Small intestine (tissue), 7 donors: Measurements from ENCODE around the gene PDHB. TPM values are rescaled to one million over a fixed set of nuclear protein-coding genes. Genes with fewer than 3 reads are reported as not detected.

ENCODE experiments used
- DNase-seq, 2 donors: peaks; one replicate each; pipeline versions ENCODE4 v3.0.0 to v3.0.0-alpha.2; 2013
- FAIRE-seq: peaks from 2 replicates; lab custom pipeline; 2012; peaks lifted over from hg19 to GRCh38; lab: Jason Lieb, UNC
- H3K27ac ChIP-seq, 3 donors: one replicate each; pipeline ENCODE4 v1.5.1; 2013; ENCODE audit warnings: low read length in 2 of 3, mild to moderate bottlenecking in 2 of 3, control low read depth in 1 of 3, inconsistent platforms in 1 of 3, low read depth in 1 of 3, moderate library complexity in 1 of 3
- H3K27me3 ChIP-seq, 3 donors: one replicate each; pipeline ENCODE4 v1.6.1; 2013; ENCODE audit warnings: low read length in 3 of 3, inconsistent platforms in 1 of 3; ENCODE audit not compliant: control insufficient read depth in 3 of 3, insufficient read depth in 3 of 3
- H3K36me3 ChIP-seq, 3 donors: one replicate each; pipeline ENCODE4 v1.6.1; 2013; ENCODE audit warnings: low read length in 3 of 3, inconsistent platforms in 1 of 3, low read depth in 1 of 3, mild to moderate bottlenecking in 1 of 3, moderate library complexity in 1 of 3; ENCODE audit not compliant: control insufficient read depth in 3 of 3, insufficient read depth in 2 of 3
- H3K4me1 ChIP-seq, 3 donors: one replicate each; pipeline ENCODE4 v1.6.1; 2013; ENCODE audit warnings: low read length in 2 of 3, inconsistent platforms in 1 of 3, low read depth in 1 of 3, mild to moderate bottlenecking in 1 of 3, moderate library complexity in 1 of 3; ENCODE audit not compliant: control insufficient read depth in 3 of 3, insufficient read depth in 2 of 3
- H3K4me3 ChIP-seq, 3 donors: one replicate each; pipeline ENCODE4 v1.5.1; 2013; ENCODE audit warnings: low read length in 3 of 3, control low read depth in 1 of 3, inconsistent platforms in 1 of 3, low read depth in 1 of 3, mild to moderate bottlenecking in 1 of 3, moderate library complexity in 1 of 3
- H3K9me3 ChIP-seq, 2 donors: one replicate each; pipeline ENCODE4 v1.6.1; 2013; ENCODE audit warnings: low read depth in 1 of 2, low read length in 1 of 2; ENCODE audit not compliant: control insufficient read depth in 2 of 2, insufficient read depth in 1 of 2
- WGBS, 3 donors: extraction: QIAGEN DNeasy Blood & Tissue Kit; methylation state at CpG; one replicate each; pipeline ENCODE4 v1.1.7; 2013; 5-methylcytosine and 5-hydroxymethylcytosine counted together
- polyA plus RNA-seq, 4 donors: library from polyadenylated mRNA; stranded (reverse) in 3 of 4; unstranded in 1 of 4; fragments of 200-250 nt in 3 of 4; fragments of 120-200 nt in 1 of 4; gene quantifications; one replicate each; pipeline versions ENCODE4 v1.2.1 to v1.2.3, GENCODE V29; 2013
- donor health status: healthy with polysubstance abuse.
- donor health status: control.
- donor health status: control.
- donor health status: Bipolar disorder and iron deficiency.
- donor health status: healthy.

PDHB gene
- polyA plus RNA-seq, 4 donors = 60.5 to 68.4 (median 64.9) TPM

- no peak for FAIRE-seq
- 41 to 52% (median 43%) methylated on average over 10 of the region's 10 CpGs for WGBS, 3 donors
Observed at GRCh38 chr3:58471025-58471887, 37.6 kb upstream of the PDHB start.

GRCh38 chr3:58470363-58471024 lies 36.9 kb upstream of the PDHB start:
- H3K27ac ChIP-seq = peak overlapping the region in 2 of 3 donors; percentile 53 to 64
- no peaks in the 10 kb centered on the region for H3K36me3 ChIP-seq
- peaks cover 2 to 24% (median 10%) of the 10 kb centered on the region in 3 donors for H3K4me1 ChIP-seq
- H3K27me3 ChIP-seq = no peaks in the 10 kb centered on the region
- no peak overlapping the region for H3K4me3 ChIP-seq
- 51 to 76% (median 66%) methylated on average over 12 of the region's 12 CpGs for WGBS, 3 donors
- FAIRE-seq (no peak), DNase-seq (no peak)
- no peaks in the 10 kb centered on the region for H3K9me3 ChIP-seq

More at GRCh38 chr3:58471025-58471887, 37.6 kb upstream of the PDHB start:
- peak overlapping the region; percentile 53 to 64 (median 54) for H3K27ac ChIP-seq
- peak; percentile 68 to 80 for DNase-seq
- no peaks in the 10 kb centered on the region for H3K27me3 ChIP-seq
- H3K36me3 ChIP-seq = no peaks in the 10 kb centered on the region
- H3K4me3 ChIP-seq = no peak overlapping the region
- no peaks in the 10 kb centered on the region for H3K9me3 ChIP-seq
- peaks cover 2 to 24% (median 10%) of the 10 kb centered on the region in 3 donors for H3K4me1 ChIP-seq

- FAIRE-seq (no peak), DNase-seq (no peak)
- Histone ChIP-seq H3K4me1 (peaks cover 2 to 24% (median 10%) of the 10 kb centered on the region in 3 donors), H3K9me3 (no peaks in the 10 kb centered on the region), H3K27me3 (no peaks in the 10 kb centered on the region), H3K4me3 (no peak overlapping the region), H3K27ac (no peak overlapping the region), H3K36me3 (no peaks in the 10 kb centered on the region)
- 84 to 94% (median 93%) methylated on average over 4 of the region's 4 CpGs for WGBS, 3 donors
Observed at GRCh38 chr3:58469096-58469495, 35.5 kb upstream of the PDHB start.

GRCh38 chr3:58466899-58467563 lies 33.4 kb upstream of the PDHB start:
- Histone ChIP-seq H3K4me1 (peaks cover 2 to 29% (median 8%) of the 10 kb centered on the region in 3 donors), H3K27ac (no peak overlapping the region), H3K36me3 (no peaks in the 10 kb centered on the region), H3K27me3 (no peaks in the 10 kb centered on the region), H3K4me3 (no peak overlapping the region), H3K9me3 (no peaks in the 10 kb centered on the region)
- WGBS, 3 donors = 89 to 96% (median 96%) methylated on average over 4 of the region's 4 CpGs
- DNase-seq = no peak
- no peak for FAIRE-seq

- Histone ChIP-seq H3K27ac (no peak overlapping the region), H3K4me3 (no peak overlapping the region), H3K36me3 (no peaks in the 10 kb centered on the region), H3K9me3 (no peaks in the 10 kb centered on the region), H3K4me1 (peaks cover 0 to 10% (median 0%) of the 10 kb centered on the region in 3 donors), H3K27me3 (no peaks in the 10 kb centered on the region)
- DNase-seq = no peak
- no peak for FAIRE-seq
- WGBS, 3 donors = 38 to 59% (median 42%) methylated on average over 3 of the region's 3 CpGs
Observed at GRCh38 chr3:58464866-58465265, 31.2 kb upstream of the PDHB start.

GRCh38 chr3:58463942-58464271 lies 30.3 kb upstream of the PDHB start:
- Histone ChIP-seq H3K27me3 (no peaks in the 10 kb centered on the region), H3K4me1 (peaks cover 0 to 9% (median 0%) of the 10 kb centered on the region in 3 donors), H3K4me3 (no peak overlapping the region), H3K9me3 (no peaks in the 10 kb centered on the region), H3K36me3 (no peaks in the 10 kb centered on the region), H3K27ac (peak overlapping the region in 1 of 3 donors; percentile 64)
- no peak for DNase-seq
- 31 to 35% (median 34%) methylated on average over 5 of the region's 5 CpGs for WGBS, 3 donors
- FAIRE-seq = no peak

GRCh38 chr3:58463181-58463941 lies 29.7 kb upstream of the PDHB start:
- 7 to 22% (median 10%) methylated on average over 18 of the region's 18 CpGs for WGBS, 3 donors
- H3K27ac ChIP-seq = peak overlapping the region in 2 of 3 donors; percentile 37 to 64
- no peak for FAIRE-seq

GRCh38 chr3:58462829-58463180 lies 29.2 kb upstream of the PDHB start:
- H3K4me3 ChIP-seq = no peak overlapping the region
- no peak for DNase-seq
- H3K9me3 ChIP-seq = no peaks in the 10 kb centered on the region
- 56 to 74% (median 60%) methylated on average over 4 of the region's 4 CpGs for WGBS, 3 donors
- FAIRE-seq = no peak
- peaks cover 0 to 9% (median 0%) of the 10 kb centered on the region in 3 donors for H3K4me1 ChIP-seq
- no peaks in the 10 kb centered on the region for H3K36me3 ChIP-seq
- H3K27me3 ChIP-seq = no peaks in the 10 kb centered on the region
- peak overlapping the region in 1 of 3 donors; percentile 64 for H3K27ac ChIP-seq

More at GRCh38 chr3:58463181-58463941, 29.7 kb upstream of the PDHB start:
- Histone ChIP-seq H3K9me3 (no peaks in the 10 kb centered on the region), H3K36me3 (no peaks in the 10 kb centered on the region), H3K4me3 (peak overlapping the region in 1 of 3 donors; percentile 9), H3K4me1 (peaks cover 0 to 9% (median 0%) of the 10 kb centered on the region in 3 donors), H3K27me3 (no peaks in the 10 kb centered on the region)
- DNase-seq = peak; percentile 78 to 82
